Measurements from ENCODE around the gene BSG. TPM values are rescaled to one million over a fixed set of nuclear protein-coding genes. Genes with fewer than 3 reads are reported as not detected.
"Not testable (repeated sequence)": the region's sequence is repeated elsewhere in the genome, so short reads cannot be mapped to it uniquely, and the experiment has no call there.

Gene BSG
- total and polyA plus RNA-seq, 10 of the 15 experiments (the other 5 are each of a cell fraction or from before 2014, with no cell fraction given), result 2.8 to 297 (median 199) TPM

DNA sequence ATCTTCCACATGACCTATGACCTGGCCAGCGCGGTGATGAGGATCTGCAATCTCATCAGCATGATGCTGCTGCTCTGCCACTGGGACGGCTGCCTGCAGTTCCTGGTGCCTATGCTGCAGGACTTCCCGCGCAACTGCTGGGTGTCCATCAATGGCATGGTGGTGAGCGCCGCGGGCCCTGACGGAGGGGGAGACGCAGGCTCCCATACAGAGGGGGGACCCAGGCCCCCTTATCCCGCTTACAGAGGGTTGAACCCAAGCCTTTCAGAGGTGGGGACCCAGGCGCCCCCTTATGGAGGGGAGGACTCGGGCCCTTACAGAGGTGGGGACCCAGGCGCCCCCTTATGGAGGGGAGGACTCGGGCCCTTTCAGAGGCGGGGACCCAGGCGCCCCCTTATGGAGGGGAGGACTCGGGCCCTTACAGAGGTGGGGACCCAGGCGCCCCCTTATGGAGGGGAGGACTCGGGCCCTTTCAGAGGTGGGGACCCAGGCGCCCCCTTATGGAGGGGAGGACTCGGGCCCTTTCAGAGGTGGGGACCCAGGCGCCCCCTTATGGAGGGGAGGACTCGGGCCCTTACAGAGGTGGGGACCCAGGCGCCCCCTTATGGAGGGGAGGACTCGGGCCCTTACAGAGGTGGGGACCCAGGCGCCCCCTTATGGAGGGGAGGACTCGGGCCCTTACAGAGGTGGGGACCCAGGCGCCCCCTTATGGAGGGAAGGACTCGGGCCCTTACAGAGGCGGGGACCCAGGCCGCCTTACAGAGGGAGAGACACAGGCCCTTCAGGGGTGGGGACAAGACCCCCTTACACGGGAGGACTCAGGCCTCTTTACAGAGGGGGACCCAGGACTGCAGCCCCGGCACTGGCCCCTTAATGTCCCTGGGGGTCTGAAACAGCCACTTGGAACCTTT lies 32.9 kb downstream of the BSG start:
- intact Hi-C loops (cut with micrococcal nuclease; ENCODE audit: unreplicated experiment); H3K36me3 ChIP-seq (ENCODE audit: control insufficient read depth in 2 of 2, insufficient read depth in 2 of 2, low read length in 1 of 2); H3K27ac ChIP-seq (ENCODE audit: control insufficient read depth, insufficient read depth); H3K4me3 ChIP-seq; H3K9me3 ChIP-seq (replicated peaks; ENCODE audit: control insufficient read depth, insufficient read depth, low read length); DNase-seq (ENCODE audit: low read depth, low spot score); H3K27me3 ChIP-seq (replicated peaks in 1 of 2; ENCODE audit: control insufficient read depth in 2 of 2, insufficient read depth in 2 of 2, low read length in 1 of 2); BruUV-seq (replicated peaks); H3K79me2 ChIP-seq (ENCODE audit: control insufficient read depth, insufficient read depth, low read length); H3K9ac ChIP-seq (ENCODE audit: control insufficient read depth, insufficient read depth, low read length); in situ Hi-C loops (cut with MboI); H4K20me1 ChIP-seq (ENCODE audit: control insufficient read depth, insufficient read depth); POLR2A ChIA-PET; RAD21 ChIA-PET (ENCODE audit: unreplicated experiment); H3K4me1 ChIP-seq (ENCODE audit: control insufficient read depth, insufficient read depth, low read length): not testable (repeated sequence)
- CTCF ChIA-PET, result interaction anchor here (0.7 to 1.0 kb wide), 2 partner anchors 50 to 99 kb away, joined by 3 read pairs; no protein-coding TSS in a partner anchor
- FAIRE-seq (peak; percentile 13), ATAC-seq (peak; percentile 61)
- SMC1A ChIA-PET (ENCODE audit: uncharacterized antibody, unreplicated experiment), result interaction anchor here (0.7 kb wide), 1 partner anchor 19 kb away, joined by 3 read pairs; no protein-coding TSS in a partner anchor
- Histone ChIP-seq H3K4me2 (ENCODE audit: control insufficient read depth, insufficient read depth) (peak overlapping the region; percentile 17; the same call in 1 of the 2 replicates), H2AFZ (ENCODE audit: control insufficient read depth, low read depth, low read length) (peak overlapping the region; percentile 34)
- TF ChIP-seq SMARCA5 (IDR thresholded peaks at IDR 0.05), result peak; percentile 83
- TF ChIP-seq, protein P1, sequence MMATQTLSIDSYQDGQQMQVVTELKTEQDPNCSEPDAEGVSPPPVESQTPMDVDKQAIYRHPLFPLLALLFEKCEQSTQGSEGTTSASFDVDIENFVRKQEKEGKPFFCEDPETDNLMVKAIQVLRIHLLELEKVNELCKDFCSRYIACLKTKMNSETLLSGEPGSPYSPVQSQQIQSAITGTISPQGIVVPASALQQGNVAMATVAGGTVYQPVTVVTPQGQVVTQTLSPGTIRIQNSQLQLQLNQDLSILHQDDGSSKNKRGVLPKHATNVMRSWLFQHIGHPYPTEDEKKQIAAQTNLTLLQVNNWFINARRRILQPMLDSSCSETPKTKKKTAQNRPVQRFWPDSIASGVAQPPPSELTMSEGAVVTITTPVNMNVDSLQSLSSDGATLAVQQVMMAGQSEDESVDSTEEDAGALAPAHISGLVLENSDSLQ (IDR thresholded peaks at IDR 0.05), result peak; percentile 53; the same call in 1 of the 2 replicates
- TF ChIP-seq FOXM1 (IDR thresholded peaks at IDR 0.05; ENCODE audit: low read depth, low read length), result 0 out of 2 replicates have a peak, but pooled peaks have one; percentile 23
- TF ChIP-seq, protein P2, sequence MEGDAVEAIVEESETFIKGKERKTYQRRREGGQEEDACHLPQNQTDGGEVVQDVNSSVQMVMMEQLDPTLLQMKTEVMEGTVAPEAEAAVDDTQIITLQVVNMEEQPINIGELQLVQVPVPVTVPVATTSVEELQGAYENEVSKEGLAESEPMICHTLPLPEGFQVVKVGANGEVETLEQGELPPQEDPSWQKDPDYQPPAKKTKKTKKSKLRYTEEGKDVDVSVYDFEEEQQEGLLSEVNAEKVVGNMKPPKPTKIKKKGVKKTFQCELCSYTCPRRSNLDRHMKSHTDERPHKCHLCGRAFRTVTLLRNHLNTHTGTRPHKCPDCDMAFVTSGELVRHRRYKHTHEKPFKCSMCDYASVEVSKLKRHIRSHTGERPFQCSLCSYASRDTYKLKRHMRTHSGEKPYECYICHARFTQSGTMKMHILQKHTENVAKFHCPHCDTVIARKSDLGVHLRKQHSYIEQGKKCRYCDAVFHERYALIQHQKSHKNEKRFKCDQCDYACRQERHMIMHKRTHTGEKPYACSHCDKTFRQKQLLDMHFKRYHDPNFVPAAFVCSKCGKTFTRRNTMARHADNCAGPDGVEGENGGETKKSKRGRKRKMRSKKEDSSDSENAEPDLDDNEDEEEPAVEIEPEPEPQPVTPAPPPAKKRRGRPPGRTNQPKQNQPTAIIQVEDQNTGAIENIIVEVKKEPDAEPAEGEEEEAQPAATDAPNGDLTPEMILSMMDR (IDR thresholded peaks at IDR 0.05 in 2 of 3, conservative IDR thresholded peaks at IDR 0.05 in 1 of 3; ENCODE audit: control insufficient read depth in 2 of 3, extremely low read depth in 1 of 3, insufficient read depth in 1 of 3, low read depth in 3 of 3, low read length in 3 of 3), result peak; percentile 44 to 51 (median 46)
- TF ChIP-seq EGR1 (IDR thresholded peaks at IDR 0.05; ENCODE audit: borderline replicate concordance in 1 of 2, low read depth in 2 of 2, low read length in 2 of 2), result peak in 1 of 2 experiments; percentile 9; a peak in 1 of 3 replicates
- 17% methylated on average over 18 of the region's 34 CpGs for WGBS (ENCODE audit: insufficient coverage, insufficient replicate concordance, low lambda C conversion rate, missing lambda C conversion rate)
